Measurements from ENCODE around the gene DNAAF5. TPM values are rescaled to one million over a fixed set of nuclear protein-coding genes. Genes with fewer than 3 reads are reported as not detected.

Gene DNAAF5
- total RNA-seq, 2 donors from 2014 or later, result 17.9 to 46.5 TPM

DNA sequence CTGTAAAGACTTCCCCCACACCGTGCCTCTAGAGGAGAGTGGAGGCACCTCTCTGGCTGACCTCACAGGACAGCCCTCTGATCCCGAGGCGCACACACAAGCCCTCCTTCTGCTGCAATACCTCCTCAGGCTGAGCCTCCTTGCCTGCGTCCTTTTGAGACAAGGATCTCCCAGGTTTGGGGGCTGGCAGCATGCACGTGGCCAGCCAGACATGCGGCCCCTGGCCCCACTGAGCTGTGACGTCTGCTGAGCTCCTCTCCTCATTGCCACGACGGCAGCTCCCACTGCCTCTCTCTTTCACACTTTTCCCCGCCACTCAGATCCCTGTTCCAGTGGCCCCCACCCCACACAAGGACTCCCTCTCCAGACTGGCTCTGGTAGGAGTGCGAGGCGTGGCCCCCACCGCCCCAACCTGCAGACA lies 12.2 kb upstream of the DNAAF5 start:
- Histone ChIP-seq H3K27me3 (no peaks in the 10 kb centered on the region), H3K27ac (no peak overlapping the region), H3K9me3 (no peaks in the 10 kb centered on the region), H3K36me3 (replicated peaks in 1 of 2; ENCODE audit: insufficient read depth in 1 of 2, low read depth in 2 of 2) (no peaks in the 10 kb centered on the region), H3K4me1 (peaks cover 6% of the 10 kb centered on the region), H3K4me3 (no peak overlapping the region)
- ATAC-seq, result no peak
- intact Hi-C loops (cut with DNase I), result no loop called here
- DNase-seq, result no peak
- WGBS, 2 donors, result 92 to 93% methylated on average over 10 to 13 of the region's 13 CpGs
- TF ChIP-seq CTCF (IDR thresholded peaks at IDR 0.05) (no peak), POLR2A (IDR thresholded peaks at IDR 0.05) (no peak)

DNA sequence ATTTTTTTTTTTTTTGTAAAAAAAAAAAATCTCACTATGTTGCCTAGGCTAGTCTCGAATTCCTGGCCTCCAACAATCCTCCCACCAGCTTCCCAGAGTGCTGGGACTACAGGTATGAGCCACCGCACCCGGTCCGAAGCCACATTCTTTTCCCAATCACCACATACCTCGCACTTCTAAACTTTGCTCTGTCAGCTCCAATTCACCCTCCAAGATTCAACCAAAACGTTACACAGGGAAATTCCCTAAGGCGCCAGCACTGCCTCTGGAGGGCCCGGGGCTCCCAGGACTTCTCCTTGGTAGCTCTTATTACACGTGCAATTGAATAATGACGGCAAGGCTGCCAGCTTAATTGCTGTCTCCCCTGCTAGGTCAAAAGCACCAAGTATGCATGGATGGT lies 10.3 kb upstream of the DNAAF5 start:
- Histone ChIP-seq H3K27me3 (no peaks in the 10 kb centered on the region), H3K4me3 (no peak overlapping the region), H3K27ac (no peak overlapping the region), H3K9me3 (no peaks in the 10 kb centered on the region), H3K4me1 (peaks cover 6% of the 10 kb centered on the region), H3K36me3 (replicated peaks in 1 of 2; ENCODE audit: insufficient read depth in 1 of 2, low read depth in 2 of 2) (no peaks in the 10 kb centered on the region)
- WGBS, 2 donors, result 76 to 80% methylated on average over 10 of the region's 10 CpGs
- no peak for ATAC-seq
- TF ChIP-seq POLR2A (IDR thresholded peaks at IDR 0.05), result no peak
- no peak for TF ChIP-seq CTCF (IDR thresholded peaks at IDR 0.05)
- no peak for DNase-seq
- intact Hi-C loops (cut with DNase I), result no loop called here

- Histone ChIP-seq H3K27ac (no peak overlapping the region), H3K4me1 (peaks cover 6% of the 10 kb centered on the region), H3K4me3 (no peak overlapping the region), H3K36me3 (replicated peaks in 1 of 2; ENCODE audit: insufficient read depth in 1 of 2, low read depth in 2 of 2) (no peaks in the 10 kb centered on the region), H3K27me3 (no peaks in the 10 kb centered on the region), H3K9me3 (no peaks in the 10 kb centered on the region)
- intact Hi-C loops (cut with DNase I), result no loop called here
- ATAC-seq (no peak), DNase-seq (no peak)
- TF ChIP-seq CTCF (IDR thresholded peaks at IDR 0.05), result no peak
- no peak for TF ChIP-seq POLR2A (IDR thresholded peaks at IDR 0.05)
- 85 to 86% methylated on average over 11 of the region's 11 CpGs for WGBS, 2 donors
Measured at GRCh38 chr7:716636-717035, 9.9 kb upstream of the DNAAF5 start.

- Histone ChIP-seq H3K27ac (no peak overlapping the region), H3K9me3 (no peaks in the 10 kb centered on the region), H3K27me3 (no peaks in the 10 kb centered on the region), H3K4me3 (no peak overlapping the region), H3K36me3 (replicated peaks in 1 of 2; ENCODE audit: insufficient read depth in 1 of 2, low read depth in 2 of 2) (no peaks in the 10 kb centered on the region), H3K4me1 (peaks cover 14% of the 10 kb centered on the region)
- TF ChIP-seq POLR2A (IDR thresholded peaks at IDR 0.05), result no peak
- ATAC-seq, result no peak
- 96 to 98% methylated on average over 5 of the region's 5 CpGs for WGBS, 2 donors
- DNase-seq, result no peak
- intact Hi-C loops (cut with DNase I), result no loop called here
Measured at GRCh38 chr7:721619-722248, 4.8 kb upstream of the DNAAF5 start.

DNA sequence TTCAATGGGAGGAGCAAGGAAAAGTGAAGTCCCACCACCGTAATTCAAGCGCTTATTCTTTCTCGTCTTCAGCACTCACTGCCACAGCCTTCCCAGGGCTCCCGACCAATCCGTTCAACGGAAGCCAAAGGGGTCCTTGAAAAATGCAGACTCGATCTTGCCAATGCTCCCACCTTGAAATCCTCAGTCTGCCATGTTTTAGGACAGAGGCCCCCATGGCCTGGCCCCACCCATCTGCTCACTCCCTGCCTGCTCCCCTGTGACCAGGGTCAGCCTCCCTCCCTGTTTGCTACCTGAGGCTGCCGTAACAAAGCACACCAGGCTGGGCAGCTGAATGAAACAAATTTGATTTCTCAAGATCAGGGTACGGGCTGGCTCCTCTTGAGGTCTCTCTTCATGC lies 3.0 kb upstream of the DNAAF5 start:
- no peak overlapping the region for H3K27ac ChIP-seq
- intact Hi-C loops (cut with DNase I), result no loop called here
- peaks cover 23% of the 10 kb centered on the region for H3K4me1 ChIP-seq
- ATAC-seq (no peak), DNase-seq (no peak)
- WGBS, 2 donors, result 91 to 95% methylated on average over 9 of the region's 9 CpGs
- H3K36me3 ChIP-seq (replicated peaks in 1 of 2; ENCODE audit: insufficient read depth in 1 of 2, low read depth in 2 of 2), result no peaks in the 10 kb centered on the region
- TF ChIP-seq CTCF (IDR thresholded peaks at IDR 0.05), result no peak
- no peak for TF ChIP-seq POLR2A (IDR thresholded peaks at IDR 0.05)
- H3K9me3 ChIP-seq, result no peaks in the 10 kb centered on the region
- H3K27me3 ChIP-seq, result no peaks in the 10 kb centered on the region
- no peak overlapping the region for H3K4me3 ChIP-seq

Measured in body of pancreas (tissue), 4 donors.